H1 (cell line): ENCODE results near the gene DPP8. TPM values are rescaled to one million over a fixed set of nuclear protein-coding genes. Genes with fewer than 3 reads are reported as not detected.
"Not testable (repeated sequence)": the region's sequence is repeated elsewhere in the genome, so short reads cannot be mapped to it uniquely, and the experiment has no call there.

ENCODE experiments used
- CTCF ChIA-PET: fragments of 300-600 bp; sonication (Branson Sonifier 250); formaldehyde crosslinking; loops from one replicate; lab custom pipeline; 2021; ENCODE audit not compliant: partially characterized antibody; lab: Charles Lee
- POLR2A ChIA-PET: fragments of 300-600 bp; sonication (Branson Sonifier 250); formaldehyde crosslinking; loops from one replicate; lab custom pipeline; 2021; ENCODE audit warnings: inconsistent platforms; ENCODE audit not compliant: partially characterized antibody; lab: Charles Lee
- DNase-seq, 2 experiments: peaks; one replicate each; pipeline versions ENCODE4 v3.0.0 to v3.0.0-alpha.2; 2010 to 2022; ENCODE audit warnings: low spot score in 2 of 2, low read depth in 1 of 2, mixed read lengths in 1 of 2
- FAIRE-seq: peaks from 2 replicates; lab custom pipeline; 2011; peaks lifted over from hg19 to GRCh38; lab: Jason Lieb, UNC
- H2AFZ ChIP-seq: 2 replicates; pipeline ENCODE4 v1.8.1; 2012; ENCODE audit warnings: low read length, inconsistent platforms
- H2AK5ac ChIP-seq: 2 replicates; pipeline ENCODE4 v1.6.1; 2013; ENCODE audit warnings: low read depth, low read length
- H2BK120ac ChIP-seq: replicated peaks from 2 replicates; pipeline ENCODE3; 2013; ENCODE audit warnings: low read depth, low read length, inconsistent platforms
- H2BK12ac ChIP-seq: 2 replicates; pipeline ENCODE4 v1.6.1; 2013; ENCODE audit warnings: low read depth, low read length
- H2BK15ac ChIP-seq: 2 replicates; pipeline ENCODE4 v1.6.1; 2013; ENCODE audit warnings: low read length
- H2BK20ac ChIP-seq: 2 replicates; pipeline ENCODE4 v1.6.1; 2013; ENCODE audit warnings: low read length
- H2BK5ac ChIP-seq: 2 replicates; pipeline ENCODE4 v1.6.1; 2013; ENCODE audit warnings: low read depth, low read length
- H3K14ac ChIP-seq: 2 replicates; pipeline ENCODE4 v1.6.1; 2013; ENCODE audit warnings: inconsistent platforms; ENCODE audit not compliant: insufficient read length
- H3K18ac ChIP-seq: 2 replicates; pipeline ENCODE4 v1.6.1; 2013; ENCODE audit warnings: low read length; ENCODE audit errors: extremely low read depth
- H3K23ac ChIP-seq: 2 replicates; pipeline ENCODE4 v1.6.1; 2013; ENCODE audit warnings: inconsistent platforms; ENCODE audit not compliant: insufficient read length
- H3K23me2 ChIP-seq: 2 replicates; pipeline ENCODE4 v1.6.1; 2013; ENCODE audit warnings: low read depth, low read length
- H3K27ac ChIP-seq: 2 replicates; pipeline ENCODE4 v1.6.1; 2011; ENCODE audit warnings: low read depth, low read length, inconsistent platforms
- H3K27me3 ChIP-seq, 4 experiments: replicated peaks in 1 of 4; 1 replicate in 1 of 4; 2 replicates in 3 of 4; pipeline versions ENCODE4 v1.6.1 to v1.8.1; 2011 to 2013; ENCODE audit warnings: low read length in 3 of 4, mild to moderate bottlenecking in 3 of 4, inconsistent platforms in 2 of 4, mixed read lengths in 2 of 4, moderate library complexity in 1 of 4; ENCODE audit not compliant: control insufficient read depth in 3 of 4, insufficient read depth in 3 of 4; ENCODE audit errors: extremely low read depth in 1 of 4
- H3K36me3 ChIP-seq, 4 experiments: 2 replicates each; pipeline versions ENCODE4 v1.6.1 to v1.8.1; 2011 to 2013; ENCODE audit warnings: mild to moderate bottlenecking in 4 of 4, low read length in 3 of 4, moderate library complexity in 2 of 4, control low read depth in 1 of 4, inconsistent platforms in 1 of 4; ENCODE audit not compliant: insufficient read depth in 4 of 4, control insufficient read depth in 2 of 4
- H3K4ac ChIP-seq: replicated peaks from 2 replicates; pipeline ENCODE3; 2013; ENCODE audit warnings: low read length, low read depth, mixed read lengths, inconsistent platforms; ENCODE audit not compliant: insufficient read length
- H3K4me1 ChIP-seq, 4 experiments: replicated peaks in 1 of 4; 1 replicate in 1 of 4; 2 replicates in 3 of 4; pipeline versions ENCODE4 v1.6.1 to v1.8.1; 2011 to 2013; ENCODE audit warnings: low read length in 3 of 4, inconsistent platforms in 2 of 4, mixed read lengths in 1 of 4; ENCODE audit not compliant: insufficient read depth in 4 of 4, control insufficient read depth in 3 of 4
- H3K4me2 ChIP-seq, 2 experiments: 2 replicates each; pipeline versions ENCODE4 v1.6.1 to v1.8.1; 2011 to 2013; ENCODE audit warnings: low read depth in 2 of 2, low read length in 2 of 2, control low read depth in 1 of 2, inconsistent platforms in 1 of 2, mild to moderate bottlenecking in 1 of 2; ENCODE audit not compliant: insufficient read depth in 1 of 2
- H3K4me3 ChIP-seq, 4 experiments: fragments of 200-600, 300-600 bp in 1 of 4; sonication (generic), shearing (Covaris generic), sonication (Bioruptor Twin) in 1 of 4; 2 replicates each; pipeline versions ENCODE4 v1.5.1 to v1.8.1; 2011 to 2016; ENCODE audit warnings: low read length in 4 of 4, low read depth in 3 of 4, control low read depth in 2 of 4, inconsistent platforms in 2 of 4, mild to moderate bottlenecking in 2 of 4, mixed read lengths in 1 of 4, moderate library complexity in 1 of 4; ENCODE audit not compliant: insufficient read depth in 2 of 4; ENCODE audit errors: extremely low read depth in 1 of 4
- H3K56ac ChIP-seq: replicated peaks from 2 replicates; pipeline ENCODE3; 2013; ENCODE audit warnings: low read depth, mild to moderate bottlenecking, mixed read lengths, low read length, inconsistent platforms; ENCODE audit not compliant: insufficient read length
- H3K79me1 ChIP-seq: 2 replicates; pipeline ENCODE4 v1.6.1; 2013; ENCODE audit warnings: low read depth, low read length, control low read depth
- H3K79me2 ChIP-seq, 2 experiments: 2 replicates each; pipeline versions ENCODE4 v1.6.1 to v1.8.1; 2012 to 2013; ENCODE audit warnings: low read length in 2 of 2, mild to moderate bottlenecking in 2 of 2, inconsistent platforms in 1 of 2; ENCODE audit not compliant: insufficient read depth in 2 of 2, control insufficient read depth in 1 of 2
- H3K9ac ChIP-seq, 4 experiments: replicated peaks in 1 of 4; 1 replicate in 1 of 4; 2 replicates in 3 of 4; pipeline versions ENCODE4 v1.6.1 to v1.8.1; 2011 to 2013; ENCODE audit warnings: low read depth in 3 of 4, low read length in 3 of 4, control low read depth in 2 of 4, mild to moderate bottlenecking in 2 of 4, moderate library complexity in 2 of 4, inconsistent platforms in 1 of 4; ENCODE audit errors: extremely low read depth in 1 of 4
- H3K9me3 ChIP-seq, 2 experiments: 2 replicates each; pipeline versions ENCODE4 v1.6.1 to v1.8.1; 2012 to 2013; ENCODE audit warnings: mild to moderate bottlenecking in 2 of 2, moderate library complexity in 2 of 2, control low read depth in 1 of 2, inconsistent platforms in 1 of 2, low read depth in 1 of 2, low read length in 1 of 2, mixed read lengths in 1 of 2; ENCODE audit not compliant: insufficient read depth in 2 of 2
- H4K20me1 ChIP-seq, 2 experiments: replicated peaks in 1 of 2; 2 replicates each; pipeline versions ENCODE3 to v1.8.1; 2011 to 2013; ENCODE audit warnings: inconsistent platforms in 2 of 2, low read length in 2 of 2, mild to moderate bottlenecking in 1 of 2; ENCODE audit not compliant: insufficient read depth in 2 of 2, control insufficient read depth in 1 of 2
- H4K5ac ChIP-seq: 2 replicates; pipeline ENCODE4 v1.6.1; 2013; ENCODE audit warnings: low read length, low read depth, mixed read lengths, inconsistent platforms; ENCODE audit not compliant: insufficient read length
- H4K8ac ChIP-seq: 2 replicates; pipeline ENCODE4 v1.8.0; 2013; ENCODE audit warnings: mild to moderate bottlenecking, moderate library complexity, low read length, inconsistent platforms; ENCODE audit not compliant: insufficient read depth; ENCODE audit errors: extremely low read depth
- H4K91ac ChIP-seq: replicated peaks from 2 replicates; pipeline ENCODE3; 2013; ENCODE audit warnings: low read length, mixed read lengths, inconsistent platforms; ENCODE audit not compliant: insufficient read length
- WGBS, 2 experiments: shearing (Covaris generic) in 1 of 2; methylation state at CpG; one replicate each; pipeline versions ENCODE4 v1.1.6 to v1.1.7; 2013 to 2015; ENCODE audit warnings: low lambda C conversion rate in 2 of 2, mixed read lengths in 2 of 2, inconsistent platforms in 1 of 2, low coverage in 1 of 2, missing lambda C conversion rate in 1 of 2; ENCODE audit not compliant: insufficient replicate concordance in 2 of 2, insufficient coverage in 1 of 2, insufficient read length in 1 of 2; ENCODE audit errors: extremely low coverage in 1 of 2, missing lambda C conversion rate in 1 of 2; 5-methylcytosine and 5-hydroxymethylcytosine counted together
- polyA plus RNA-seq, 7 experiments: library from polyadenylated mRNA; depleted of rRNA in 3 of 7; stranded (reverse) in 5 of 7; unstranded in 2 of 7; fragments of >200 nt in 5 of 7; fragments of 200-250 nt in 2 of 7; gene quantifications; 1 replicate in 5 of 7; 2 replicates in 1 of 7; 4 replicates in 1 of 7; pipeline versions ENCODE4 v1.2.1 to v1.2.3, GENCODE V29; 2011 to 2013; ENCODE audit warnings: missing spikeins in 2 of 7, mixed read lengths in 2 of 7
- total RNA-seq: library from RNA; stranded (reverse); fragmentation: NEBNext Ultra II Directional; extraction: Animal tissue kit (Norgen Biotek cat#: 25700); gene quantifications from 2 replicates; pipeline ENCODE4 v1.2.1, GENCODE V29; 2021

The DPP8 gene
- total and polyA plus RNA-seq, 2 of the 8 experiments (the other 6 are each of a cell fraction or from before 2014, with no cell fraction given): 9.9 to 26.0 TPM

DNA sequence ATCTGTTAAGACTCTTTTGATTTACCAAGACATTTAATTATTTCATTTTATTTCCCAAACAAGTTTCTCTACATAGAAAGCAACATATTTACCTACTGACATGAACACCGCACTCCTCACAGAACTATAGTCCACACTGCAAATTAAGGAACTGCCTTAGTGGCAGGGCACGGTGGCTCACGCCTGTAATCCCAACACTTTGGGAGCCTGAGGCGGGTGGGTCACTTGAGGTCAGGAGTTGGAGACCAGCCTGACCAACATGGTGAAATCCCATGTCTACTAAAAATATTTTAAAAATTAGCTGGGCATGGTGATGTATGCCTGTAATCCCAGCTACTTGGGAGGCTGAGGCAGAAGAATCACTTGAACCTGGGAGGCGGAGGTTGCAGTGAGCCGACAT is 54.4 kb downstream of the DPP8 start:
- H3K23ac ChIP-seq, H4K20me1 ChIP-seq, H3K27ac ChIP-seq, H4K91ac ChIP-seq, H3K56ac ChIP-seq, H2AFZ ChIP-seq, H3K4me3 ChIP-seq, H2BK15ac ChIP-seq, H3K14ac ChIP-seq, H2BK20ac ChIP-seq, FAIRE-seq, H3K9me3 ChIP-seq, H3K18ac ChIP-seq, H3K4me1 ChIP-seq, H3K4ac ChIP-seq, H4K8ac ChIP-seq, H2AK5ac ChIP-seq, H2BK12ac ChIP-seq, H3K27me3 ChIP-seq, H3K4me2 ChIP-seq, H2BK5ac ChIP-seq, H3K79me2 ChIP-seq, H4K5ac ChIP-seq, DNase-seq, H3K23me2 ChIP-seq, H2BK120ac ChIP-seq, H3K9ac ChIP-seq, H3K79me1 ChIP-seq: not testable (repeated sequence)
- ChIA-PET POLR2A (interaction anchor here (0.7 kb wide), 1 partner anchor 8 kb away, joined by 3 read pairs; no protein-coding TSS in a partner anchor), CTCF (interaction anchor here (0.9 to 3.8 kb wide), 3 partner anchors 23 to 62 kb away, joined by 3 to 16 read pairs (median 9); no protein-coding TSS in a partner anchor)
- peaks cover 4 to 52% (median 30%) of the 10 kb centered on the region in 4 experiments; a peak in 5 of 8 replicates for H3K36me3 ChIP-seq
- WGBS, 2 experiments: 93% methylated on average over 6 of the region's 6 CpGs; no CpG with 5 or more reads in 1 of the 2 experiments
